Stimulated activated CD8-positive, alpha-beta memory T cell treated with anti-CD3 and anti-CD28 coated beads, Interleukin-15, amount 100 ng/mL, for 48 hours (primary cell): ENCODE results near the gene C10orf71.

Experiments used
- DNase-seq, 2 donors: peaks; one replicate each; pipeline ENCODE4 v3.0.0-alpha.2; 2020; ENCODE audit warnings: low read depth in 2 of 2

Gene C10orf71

GRCh38 chr10:49359349-49360270, 60.6 kb downstream of the C10orf71 start:
- no peak for DNase-seq

- no peak for DNase-seq
Observed at GRCh38 chr10:49360271-49361177, 61.6 kb downstream of the C10orf71 start.

GRCh38 chr10:49361178-49361554, 62.2 kb downstream of the C10orf71 start:
- DNase-seq: no peak

- DNase-seq: no peak
Observed at GRCh38 chr10:49361735-49362568, 63.0 kb downstream of the C10orf71 start.

- DNase-seq: no peak
Observed at GRCh38 chr10:49362596-49363260, 63.8 kb downstream of the C10orf71 start.

GRCh38 chr10:49363309-49364031, 64.5 kb downstream of the C10orf71 start:
- DNase-seq: no peak

- no peak for DNase-seq
Observed at GRCh38 chr10:49364051-49364450, 65.1 kb downstream of the C10orf71 start.

GRCh38 chr10:49364747-49365146, 65.8 kb downstream of the C10orf71 start:
- DNase-seq: no peak

- no peak for DNase-seq
Observed at GRCh38 chr10:49365275-49365674, 66.3 kb downstream of the C10orf71 start.

- no peak for DNase-seq
Observed at GRCh38 chr10:49365675-49366415, 66.9 kb downstream of the C10orf71 start.

- DNase-seq: no peak
Observed at GRCh38 chr10:49366460-49366859, 67.5 kb downstream of the C10orf71 start.

GRCh38 chr10:49367600-49367999, 68.6 kb downstream of the C10orf71 start:
- no peak for DNase-seq

GRCh38 chr10:49368256-49368655, 69.3 kb downstream of the C10orf71 start:
- no peak for DNase-seq

- DNase-seq: no peak
Observed at GRCh38 chr10:49369216-49370162, 70.5 kb downstream of the C10orf71 start.

GRCh38 chr10:49370326-49371100, 71.5 kb downstream of the C10orf71 start:
- no peak for DNase-seq

GRCh38 chr10:49371967-49372366, 73.0 kb downstream of the C10orf71 start:
- DNase-seq: no peak

- no peak for DNase-seq
Observed at GRCh38 chr10:49373361-49373760, 74.4 kb downstream of the C10orf71 start.

GRCh38 chr10:49374740-49375139, 75.8 kb downstream of the C10orf71 start:
- DNase-seq: no peak
